Measurements from ENCODE around the gene COP1.
"Not testable (repeated sequence)": the region's sequence is repeated elsewhere in the genome, so short reads cannot be mapped to it uniquely, and the experiment has no call there.

Gene COP1

DNA sequence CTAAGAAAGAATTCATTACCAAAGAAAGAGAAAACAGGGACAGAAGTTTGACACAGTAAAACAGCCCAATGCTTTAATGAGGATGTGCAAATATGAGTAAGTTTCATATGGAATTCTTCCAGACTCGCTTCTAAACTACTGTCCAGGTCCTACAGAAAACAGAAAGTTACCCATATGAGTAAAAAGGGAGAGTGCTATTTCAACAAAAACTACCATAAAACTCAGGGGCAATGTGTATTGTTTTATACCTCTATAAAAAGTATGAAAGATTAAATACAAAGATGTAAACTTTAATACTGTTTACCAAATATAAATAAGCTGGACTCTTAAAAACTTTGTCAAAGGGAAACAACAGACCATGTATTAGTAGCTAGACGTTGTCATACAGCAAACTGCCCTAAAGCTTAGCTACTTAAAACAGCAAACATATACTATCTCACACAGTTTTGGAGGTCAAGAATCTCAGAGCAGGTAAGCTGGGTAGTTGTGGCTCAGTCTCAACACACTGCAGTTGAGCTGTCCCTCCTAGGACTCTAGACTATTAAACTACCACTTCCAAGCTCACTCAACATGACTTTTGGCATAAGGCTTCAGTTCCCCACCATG, 174.9 kb downstream of the COP1 start:
- no peaks in the 10 kb centered on the region for H3K9me3 ChIP-seq (ENCODE audit: control insufficient read depth in 5 of 5, low read length in 5 of 5)
- H3K4me3 ChIP-seq (ENCODE audit: low read depth in 1 of 5, low read length in 5 of 5), result no peak overlapping the region
- no peak overlapping the region for H3K27ac ChIP-seq (ENCODE audit: low read depth, low read length)
- H3K9ac ChIP-seq (ENCODE audit: low read length in 5 of 5), result no peak overlapping the region
- no peaks in the 10 kb centered on the region for H3K4me1 ChIP-seq (ENCODE audit: control insufficient read depth in 5 of 5, insufficient read depth in 5 of 5, low read length in 5 of 5)
- H3K27me3 ChIP-seq (ENCODE audit: control insufficient read depth in 5 of 5, insufficient read depth in 4 of 5, low read length in 5 of 5), result no peaks in the 10 kb centered on the region
- peaks cover 8 to 16% (median 10%) of the 10 kb centered on the region in 5 donors for H3K36me3 ChIP-seq (ENCODE audit: control insufficient read depth in 5 of 5, insufficient read depth in 5 of 5, low read length in 5 of 5)

- Histone ChIP-seq H3K4me3 (ENCODE audit: low read depth in 1 of 5, low read length in 5 of 5) (no peak overlapping the region), H3K9ac (ENCODE audit: low read length in 5 of 5) (no peak overlapping the region), H3K4me1 (ENCODE audit: control insufficient read depth in 5 of 5, insufficient read depth in 5 of 5, low read length in 5 of 5) (no peaks in the 10 kb centered on the region), H3K9me3 (ENCODE audit: control insufficient read depth in 5 of 5, low read length in 5 of 5) (no peaks in the 10 kb centered on the region), H3K27me3 (ENCODE audit: control insufficient read depth in 5 of 5, insufficient read depth in 4 of 5, low read length in 5 of 5) (no peaks in the 10 kb centered on the region), H3K36me3 (ENCODE audit: control insufficient read depth in 5 of 5, insufficient read depth in 5 of 5, low read length in 5 of 5) (peaks cover 9 to 20% (median 11%) of the 10 kb centered on the region in 5 donors), H3K27ac (ENCODE audit: low read depth, low read length) (no peak overlapping the region)
These were observed 177.5 kb downstream of the COP1 start for GRCh38 chr1:176029609-176030008.

DNA sequence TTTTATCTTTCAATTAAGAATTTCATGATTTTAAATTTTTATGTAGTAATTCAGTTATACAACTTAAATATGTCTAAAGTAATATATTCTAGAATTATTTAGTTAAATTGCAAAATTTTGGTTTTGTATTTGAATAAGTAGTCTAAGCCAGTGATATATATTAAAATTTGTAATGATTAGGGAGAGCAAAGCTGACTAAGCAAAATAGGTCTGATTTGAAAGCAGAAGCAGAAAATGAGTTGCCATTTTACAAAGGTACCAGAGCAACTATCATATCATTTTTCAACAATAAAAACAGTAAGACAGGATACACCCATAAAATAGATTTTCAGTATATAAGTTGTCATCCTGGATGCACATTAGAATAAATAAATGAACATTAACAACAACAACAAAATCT, 177.9 kb downstream of the COP1 start:
- Histone ChIP-seq H3K4me1 (ENCODE audit: control insufficient read depth in 5 of 5, insufficient read depth in 5 of 5, low read length in 5 of 5) (no peaks in the 10 kb centered on the region), H3K9me3 (ENCODE audit: control insufficient read depth in 5 of 5, low read length in 5 of 5) (no peaks in the 10 kb centered on the region), H3K4me3 (ENCODE audit: low read depth in 1 of 5, low read length in 5 of 5) (no peak overlapping the region), H3K36me3 (ENCODE audit: control insufficient read depth in 5 of 5, insufficient read depth in 5 of 5, low read length in 5 of 5) (peaks cover 9 to 20% (median 11%) of the 10 kb centered on the region in 5 donors), H3K27ac (ENCODE audit: low read depth, low read length) (no peak overlapping the region), H3K9ac (ENCODE audit: low read length in 5 of 5) (no peak overlapping the region), H3K27me3 (ENCODE audit: control insufficient read depth in 5 of 5, insufficient read depth in 4 of 5, low read length in 5 of 5) (no peaks in the 10 kb centered on the region)

DNA sequence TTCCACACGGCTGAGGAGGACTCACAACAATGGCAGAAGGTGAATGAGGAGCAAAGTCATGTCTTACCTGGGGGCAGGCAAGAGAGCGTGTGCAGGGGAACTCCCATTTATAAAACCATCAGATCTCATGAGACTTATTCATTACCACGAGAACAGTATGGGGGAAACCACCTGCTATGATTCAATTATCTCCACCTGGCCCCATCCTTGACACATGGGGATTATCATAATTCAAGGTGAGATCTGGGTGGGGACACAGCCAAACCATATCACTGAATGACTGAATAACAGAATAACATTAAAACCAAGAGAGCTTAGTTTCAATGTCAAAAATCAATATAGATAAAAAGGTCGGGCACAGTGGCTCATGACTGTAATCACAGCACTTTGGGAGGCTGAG, 179.2 kb downstream of the COP1 start:
- H3K36me3 ChIP-seq (ENCODE audit: control insufficient read depth in 5 of 5, insufficient read depth in 5 of 5, low read length in 5 of 5), result peaks cover 11 to 21% (median 12%) of the 10 kb centered on the region in 5 donors
- H3K27ac ChIP-seq (ENCODE audit: low read depth, low read length); H3K9ac ChIP-seq (ENCODE audit: low read length in 5 of 5); H3K4me1 ChIP-seq (ENCODE audit: control insufficient read depth in 5 of 5, insufficient read depth in 5 of 5, low read length in 5 of 5); H3K27me3 ChIP-seq (ENCODE audit: control insufficient read depth in 5 of 5, insufficient read depth in 4 of 5, low read length in 5 of 5); H3K4me3 ChIP-seq (ENCODE audit: low read depth in 1 of 5, low read length in 5 of 5); H3K9me3 ChIP-seq (ENCODE audit: control insufficient read depth in 5 of 5, low read length in 5 of 5): not testable (repeated sequence)

GRCh38 chr1:176022574-176022973, 184.5 kb downstream of the COP1 start:
- Histone ChIP-seq H3K36me3 (ENCODE audit: control insufficient read depth in 5 of 5, insufficient read depth in 5 of 5, low read length in 5 of 5) (peaks cover 13 to 28% (median 23%) of the 10 kb centered on the region in 5 donors), H3K9me3 (ENCODE audit: control insufficient read depth in 5 of 5, low read length in 5 of 5) (no peaks in the 10 kb centered on the region), H3K9ac (ENCODE audit: low read length in 5 of 5) (no peak overlapping the region), H3K27me3 (ENCODE audit: control insufficient read depth in 5 of 5, insufficient read depth in 4 of 5, low read length in 5 of 5) (no peaks in the 10 kb centered on the region), H3K27ac (ENCODE audit: low read depth, low read length) (no peak overlapping the region), H3K4me3 (ENCODE audit: low read depth in 1 of 5, low read length in 5 of 5) (no peak overlapping the region), H3K4me1 (ENCODE audit: control insufficient read depth in 5 of 5, insufficient read depth in 5 of 5, low read length in 5 of 5) (no peaks in the 10 kb centered on the region)

GRCh38 chr1:176017722-176018121, 189.4 kb downstream of the COP1 start:
- H3K27me3 ChIP-seq (ENCODE audit: control insufficient read depth in 5 of 5, insufficient read depth in 4 of 5, low read length in 5 of 5), result no peaks in the 10 kb centered on the region
- no peaks in the 10 kb centered on the region for H3K9me3 ChIP-seq (ENCODE audit: control insufficient read depth in 5 of 5, low read length in 5 of 5)
- H3K27ac ChIP-seq (ENCODE audit: low read depth, low read length), result no peak overlapping the region
- H3K4me3 ChIP-seq (ENCODE audit: low read depth in 1 of 5, low read length in 5 of 5), result no peak overlapping the region
- no peak overlapping the region for H3K9ac ChIP-seq (ENCODE audit: low read length in 5 of 5)
- no peaks in the 10 kb centered on the region for H3K4me1 ChIP-seq (ENCODE audit: control insufficient read depth in 5 of 5, insufficient read depth in 5 of 5, low read length in 5 of 5)
- H3K36me3 ChIP-seq (ENCODE audit: control insufficient read depth in 5 of 5, insufficient read depth in 5 of 5, low read length in 5 of 5), result peaks cover 9 to 28% (median 15%) of the 10 kb centered on the region in 5 donors

GRCh38 chr1:176009951-176010350, 197.1 kb downstream of the COP1 start:
- Histone ChIP-seq H3K4me3 (ENCODE audit: low read depth in 1 of 5, low read length in 5 of 5) (no peak overlapping the region), H3K9ac (ENCODE audit: low read length in 5 of 5) (no peak overlapping the region), H3K27me3 (ENCODE audit: control insufficient read depth in 5 of 5, insufficient read depth in 4 of 5, low read length in 5 of 5) (no peaks in the 10 kb centered on the region), H3K36me3 (ENCODE audit: control insufficient read depth in 5 of 5, insufficient read depth in 5 of 5, low read length in 5 of 5) (peaks cover 8 to 15% (median 11%) of the 10 kb centered on the region in 5 donors), H3K9me3 (ENCODE audit: control insufficient read depth in 5 of 5, low read length in 5 of 5) (no peaks in the 10 kb centered on the region), H3K4me1 (ENCODE audit: control insufficient read depth in 5 of 5, insufficient read depth in 5 of 5, low read length in 5 of 5) (no peaks in the 10 kb centered on the region), H3K27ac (ENCODE audit: low read depth, low read length) (no peak overlapping the region)

DNA sequence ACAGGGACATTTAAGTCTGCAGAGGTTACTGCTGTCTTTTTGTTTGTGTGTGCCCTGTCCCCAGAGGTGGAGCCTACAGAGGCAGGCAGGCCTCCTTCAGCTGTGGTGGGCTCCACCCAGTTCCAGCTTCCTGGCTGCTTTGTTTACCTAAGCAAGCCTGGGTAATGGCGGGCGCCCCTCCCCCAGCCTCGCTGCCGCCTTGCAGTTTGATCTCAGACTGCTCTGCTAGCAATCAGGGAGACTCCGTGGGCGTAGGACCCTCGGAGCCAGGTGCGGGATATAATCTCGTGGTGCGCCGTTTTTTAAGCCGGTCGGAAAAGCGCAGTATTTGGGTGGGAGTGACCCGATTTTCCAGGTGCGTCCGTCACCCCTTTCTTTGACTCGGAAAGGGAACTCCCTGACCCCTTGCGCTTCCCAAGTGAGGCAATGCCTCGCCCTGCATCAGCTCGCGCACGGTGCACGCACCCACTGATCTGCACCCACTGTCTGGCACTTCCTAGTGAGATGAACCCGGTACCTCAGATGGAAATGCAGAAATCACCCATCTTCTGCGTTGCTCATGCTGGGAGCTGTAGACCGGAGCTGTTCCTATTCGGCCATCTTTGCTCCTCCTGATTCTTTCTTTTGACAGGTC, 199.2 kb downstream of the COP1 start:
- H3K36me3 ChIP-seq (ENCODE audit: control insufficient read depth in 5 of 5, insufficient read depth in 5 of 5, low read length in 5 of 5), result peaks cover 5 to 15% (median 8%) of the 10 kb centered on the region in 5 donors
- H3K27ac ChIP-seq (ENCODE audit: low read depth, low read length), result not testable (repeated sequence)

GRCh38 chr1:175994660-175995059, 212.4 kb downstream of the COP1 start:
- not testable (repeated sequence) for H3K4me3 ChIP-seq (ENCODE audit: low read depth in 1 of 5, low read length in 5 of 5); H3K36me3 ChIP-seq (ENCODE audit: control insufficient read depth in 5 of 5, insufficient read depth in 5 of 5, low read length in 5 of 5); H3K9me3 ChIP-seq (ENCODE audit: control insufficient read depth in 5 of 5, low read length in 5 of 5); H3K4me1 ChIP-seq (ENCODE audit: control insufficient read depth in 5 of 5, insufficient read depth in 5 of 5, low read length in 5 of 5); H3K27ac ChIP-seq (ENCODE audit: low read depth, low read length); H3K27me3 ChIP-seq (ENCODE audit: control insufficient read depth in 5 of 5, insufficient read depth in 4 of 5, low read length in 5 of 5); H3K9ac ChIP-seq (ENCODE audit: low read length in 5 of 5)

More for the DNA sequence above, 199.2 kb downstream of the COP1 start:
- not testable (repeated sequence) for H3K27me3 ChIP-seq (ENCODE audit: control insufficient read depth in 5 of 5, insufficient read depth in 4 of 5, low read length in 5 of 5); H3K4me3 ChIP-seq (ENCODE audit: low read depth in 1 of 5, low read length in 5 of 5); H3K9me3 ChIP-seq (ENCODE audit: control insufficient read depth in 5 of 5, low read length in 5 of 5); H3K9ac ChIP-seq (ENCODE audit: low read length in 5 of 5); H3K4me1 ChIP-seq (ENCODE audit: control insufficient read depth in 5 of 5, insufficient read depth in 5 of 5, low read length in 5 of 5)

GRCh38 chr1:175992825-175993224, 214.3 kb downstream of the COP1 start:
- H3K27ac ChIP-seq (ENCODE audit: low read depth, low read length); H3K9ac ChIP-seq (ENCODE audit: low read length in 5 of 5); H3K27me3 ChIP-seq (ENCODE audit: control insufficient read depth in 5 of 5, insufficient read depth in 4 of 5, low read length in 5 of 5); H3K4me1 ChIP-seq (ENCODE audit: control insufficient read depth in 5 of 5, insufficient read depth in 5 of 5, low read length in 5 of 5); H3K4me3 ChIP-seq (ENCODE audit: low read depth in 1 of 5, low read length in 5 of 5); H3K9me3 ChIP-seq (ENCODE audit: control insufficient read depth in 5 of 5, low read length in 5 of 5): not testable (repeated sequence)
- H3K36me3 ChIP-seq (ENCODE audit: control insufficient read depth in 5 of 5, insufficient read depth in 5 of 5, low read length in 5 of 5), result peaks cover 6 to 20% (median 11%) of the 10 kb centered on the region in 5 donors
